HCT116 (cell line): ENCODE measurements around the gene GPN2. TPM values are rescaled to one million over a fixed set of nuclear protein-coding genes. Genes with fewer than 3 reads are reported as not detected.

Experiments
- ATAC-seq: fragments of 200-7000 bp; cut with Tn5 transposase; 2 replicates; pipeline ENCODE4 v1.9.1; 2020; ENCODE audit warnings: mild to moderate bottlenecking, moderate library complexity
- BruUV-seq: library from RNA; stranded (reverse); fragments of 400-500 nt; replicated peaks from 2 replicates; lab custom pipeline; 2021; lab: Mats Ljungman, UMichigan
- CTCF ChIA-PET: fragments of 300-600 bp; sonication (Branson Sonifier 250); formaldehyde crosslinking; loops from one replicate; lab custom pipeline; 2021; ENCODE audit warnings: antibody characterized with exemption; lab: Charles Lee
- POLR2A ChIA-PET: fragments of 300-600, 350-600 bp; sonication (Branson Sonifier 250); formaldehyde crosslinking; loops from one replicate; lab custom pipeline; 2021; ENCODE audit warnings: antibody characterized with exemption; lab: Charles Lee
- RAD21 ChIA-PET, 2 experiments: fragments of 300-600 bp; sonication (Branson Sonifier 250); formaldehyde crosslinking; loops; one replicate each; lab custom pipeline; 2023; ENCODE audit warnings: low total read pairs in 2 of 2; ENCODE audit not compliant: uncharacterized antibody in 2 of 2, unreplicated experiment in 2 of 2, low non-redundant PET in 1 of 2; lab: Charles Lee
- DNase-seq: peaks from one replicate; pipeline ENCODE4 v3.0.0-alpha.2; 2010; ENCODE audit warnings: low read depth, low spot score
- H2AFZ ChIP-seq: fragments of 200-600 bp; shearing (Covaris generic), sonication (generic); 2 replicates; pipeline ENCODE4 v1.6.1; 2017; ENCODE audit warnings: low read depth, mixed run types, mixed read lengths, antibody characterized with exemption, low read length; ENCODE audit not compliant: poor library complexity, severe bottlenecking
- H3K27ac ChIP-seq: 2 replicates; pipeline ENCODE4 v1.5.1; 2012; ENCODE audit warnings: low read depth, low read length
- H3K27me3 ChIP-seq: fragments of 200-600 bp; sonication (generic); 2 replicates; pipeline ENCODE4 v1.6.1; 2016; ENCODE audit warnings: mixed run types, low read length, mixed read lengths; ENCODE audit not compliant: insufficient read depth
- H3K36me3 ChIP-seq, 2 experiments: fragments of 200-500 bp in 1 of 2; fragments of 200-600 bp in 1 of 2; sonication (Bioruptor generic) in 1 of 2; sonication (generic) in 1 of 2; 2 replicates each; pipeline versions ENCODE4 v1.5.1 to v1.6.1; 2014 to 2016; ENCODE audit warnings: low read length in 2 of 2, inconsistent platforms in 1 of 2, mixed read lengths in 1 of 2, mixed run types in 1 of 2; ENCODE audit not compliant: insufficient read depth in 2 of 2, control insufficient read depth in 1 of 2
- H3K4me1 ChIP-seq, 2 experiments: fragments of 200-600 bp in 1 of 2; sonication (generic) in 1 of 2; 2 replicates each; pipeline versions ENCODE4 v1.5.1 to v1.6.1; 2012 to 2017; ENCODE audit warnings: low read length in 2 of 2, inconsistent platforms in 1 of 2, mild to moderate bottlenecking in 1 of 2, mixed read lengths in 1 of 2, mixed run types in 1 of 2, moderate library complexity in 1 of 2; ENCODE audit not compliant: insufficient read depth in 2 of 2, control insufficient read depth in 1 of 2
- H3K4me2 ChIP-seq: fragments of 200-600 bp; sonication (generic); 2 replicates; pipeline ENCODE4 v1.6.1; 2017; ENCODE audit warnings: mixed run types, low read length, mixed read lengths
- H3K4me3 ChIP-seq, 2 experiments: fragments of 200-600 bp in 1 of 2; sonication (generic) in 1 of 2; replicated peaks in 1 of 2; 2 replicates each; pipeline ENCODE4 v1.5.1; 2011 to 2016; ENCODE audit warnings: low read length in 2 of 2, control low read depth in 1 of 2, low read depth in 1 of 2, mild to moderate bottlenecking in 1 of 2, mixed read lengths in 1 of 2, mixed run types in 1 of 2
- H3K79me2 ChIP-seq: fragments of 200-600 bp; sonication (generic); 2 replicates; pipeline ENCODE4 v1.6.1; 2017; ENCODE audit warnings: mild to moderate bottlenecking, mixed run types, low read length, moderate library complexity, mixed read lengths; ENCODE audit not compliant: insufficient read depth
- H3K9ac ChIP-seq: fragments of 200-600 bp; sonication (generic); 2 replicates; pipeline ENCODE4 v1.6.1; 2016; ENCODE audit warnings: low read length, mixed read lengths
- H3K9me2 ChIP-seq: fragments of 200-600 bp; sonication (generic), shearing (Covaris generic); 2 replicates; pipeline ENCODE4 v1.6.1; 2017; ENCODE audit warnings: mixed run types, mild to moderate bottlenecking, moderate library complexity; ENCODE audit not compliant: insufficient read depth
- H3K9me3 ChIP-seq, 2 experiments: fragments of 200-500 bp in 1 of 2; fragments of 200-600 bp in 1 of 2; sonication (Bioruptor generic) in 1 of 2; sonication (generic) in 1 of 2; 2 replicates each; pipeline ENCODE4 v1.6.1; 2014 to 2017; ENCODE audit warnings: low read length in 2 of 2, mixed read lengths in 2 of 2, inconsistent platforms in 1 of 2, low read depth in 1 of 2, mild to moderate bottlenecking in 1 of 2, mixed run types in 1 of 2, moderate library complexity in 1 of 2; ENCODE audit not compliant: control insufficient read depth in 1 of 2, insufficient read depth in 1 of 2
- H4K20me1 ChIP-seq: fragments of 200-600 bp; sonication (generic), shearing (Covaris generic); 2 replicates; pipeline ENCODE4 v1.6.1; 2017; ENCODE audit warnings: mixed run types, mild to moderate bottlenecking, moderate library complexity; ENCODE audit not compliant: insufficient read depth
- CBX3 ChIP-seq: IDR thresholded peaks from 2 replicates; pipeline ENCODE4 v1.6.1; 2012; ENCODE audit warnings: low read depth
- EGR1 ChIP-seq: IDR thresholded peaks from 2 replicates; pipeline ENCODE4 v1.6.1; 2012; ENCODE audit warnings: low read depth
- ELF1 ChIP-seq: IDR thresholded peaks from 2 replicates; pipeline ENCODE4 v1.6.1; 2012; ENCODE audit warnings: low read depth, borderline replicate concordance
- EZH2phosphoT487 ChIP-seq: fragments of 200-600 bp; IDR thresholded peaks from 2 replicates; pipeline ENCODE4 v1.6.1; 2018; ENCODE audit warnings: antibody characterized with exemption, borderline replicate concordance
- FOSL1 ChIP-seq: IDR thresholded peaks from 2 replicates; pipeline ENCODE4 v1.6.1; 2012; ENCODE audit warnings: low read depth
- JUND ChIP-seq: IDR thresholded peaks from 2 replicates; pipeline ENCODE4 v1.6.1; 2012
- POLR2A ChIP-seq: IDR thresholded peaks from 2 replicates; pipeline ENCODE4 v1.7.0; 2011; ENCODE audit warnings: borderline replicate concordance; ENCODE audit not compliant: insufficient read depth, insufficient read length; ENCODE audit errors: extremely low read depth
- RAD21 ChIP-seq: IDR thresholded peaks from 2 replicates; pipeline ENCODE4 v1.6.1; 2012; ENCODE audit warnings: low read depth, mild to moderate bottlenecking
- REST ChIP-seq: IDR thresholded peaks from 2 replicates; pipeline ENCODE4 v1.6.1; 2012; ENCODE audit warnings: low read depth
- SRF ChIP-seq: IDR thresholded peaks from 2 replicates; pipeline ENCODE4 v1.6.1; 2012; ENCODE audit warnings: low read depth
- TCF7L2 ChIP-seq: IDR thresholded peaks from 2 replicates; pipeline ENCODE4 v1.7.0; 2011; ENCODE audit warnings: borderline replicate concordance, inconsistent platforms; ENCODE audit not compliant: insufficient read depth, insufficient read length; ENCODE audit errors: extremely low read depth
- YY1 ChIP-seq: IDR thresholded peaks from 2 replicates; pipeline ENCODE4 v1.6.1; 2011; ENCODE audit warnings: low read length, low read depth, moderate library complexity, mild to moderate bottlenecking; ENCODE audit not compliant: insufficient replicate concordance; ENCODE audit errors: extremely low read depth
- ZBTB33 ChIP-seq: IDR thresholded peaks from 2 replicates; pipeline ENCODE4 v1.6.1; 2011; ENCODE audit warnings: mild to moderate bottlenecking, low read length, moderate library complexity; ENCODE audit not compliant: insufficient replicate concordance; ENCODE audit errors: extremely low read depth
- ZFX ChIP-seq: fragments of 450-650 bp; IDR thresholded peaks from 2 replicates; pipeline ENCODE4 v1.6.1; 2017
- intact Hi-C: fragments of 100-400 bp; cut with micrococcal nuclease; formaldehyde crosslinking; loops from 2 replicates; pipeline ENCODE4 v1.10.0; 2022
- total RNA-seq: library from RNA; stranded (reverse); gene quantifications from one replicate; pipeline ENCODE4 v1.2.1, GENCODE V29; 2021; ENCODE audit not compliant: unreplicated experiment

GPN2 gene
- total RNA-seq, 1 experiment from 2014 or later, result 37.2 TPM

GRCh38 chr1:26890467-26890796 lies 349 bp upstream of the GPN2 start:
- H2AFZ ChIP-seq, result no peak overlapping the region
- RAD21 ChIA-PET, result interaction anchor here in 1 of 2 experiments (0.8 kb wide), 1 partner anchor 9 kb away, joined by 3 read pairs; no protein-coding TSS in a partner anchor
- H3K27ac ChIP-seq, result peak overlapping the region; percentile 86
- H4K20me1 ChIP-seq, result peaks cover 2% of the 10 kb centered on the region; the same call in 1 of the 2 replicates
- ATAC-seq, result peak; percentile 43
- peaks cover 43% of the 10 kb centered on the region for H3K79me2 ChIP-seq
- POLR2A ChIA-PET, result interaction anchor here (0.9 to 2.3 kb wide), 8 partner anchors 8 to 101 kb away, joined by 3 to 17 read pairs (median 4); partner anchors contain the start of gene GPATCH3
- DNase-seq, result no peak
- no peaks in the 10 kb centered on the region for H3K9me3 ChIP-seq
- H3K9me2 ChIP-seq, result no peaks in the 10 kb centered on the region
- intact Hi-C loops, result no loop called here
- CTCF ChIA-PET, result interaction anchor here (0.6 to 1.5 kb wide), 5 partner anchors 10 to 351 kb away, joined by 3 to 6 read pairs (median 3); partner anchors contain the start of gene GPATCH3
- TF ChIP-seq ZFX (no peak), POLR2A (peak; percentile 9), EGR1 (no peak)
- BruUV-seq, result TSS peak; percentile 90
- peak overlapping the region; percentile 81 to 93 for H3K4me3 ChIP-seq
- H3K4me1 ChIP-seq, result peaks cover 4 to 19% of the 10 kb centered on the region in 2 experiments; a peak in 3 of 4 replicates
- peak overlapping the region; percentile 99 for H3K4me2 ChIP-seq
- H3K36me3 ChIP-seq, result peaks cover 14 to 46% of the 10 kb centered on the region in 2 experiments; a peak in 3 of 4 replicates
- H3K27me3 ChIP-seq, result no peaks in the 10 kb centered on the region
- H3K9ac ChIP-seq, result peak overlapping the region; percentile 84

GRCh38 chr1:26888231-26888630 lies 1.9 kb downstream of the GPN2 start:
- H3K36me3 ChIP-seq, result peaks cover 34 to 52% of the 10 kb centered on the region in 2 experiments
- no TSS peak for BruUV-seq
- DNase-seq (no peak), ATAC-seq (no peak)
- peaks cover 2% of the 10 kb centered on the region; the same call in 1 of the 2 replicates for H4K20me1 ChIP-seq
- H3K4me3 ChIP-seq, result no peak overlapping the region
- H3K9me2 ChIP-seq, result no peaks in the 10 kb centered on the region
- no peak overlapping the region for H3K27ac ChIP-seq
- H3K4me2 ChIP-seq, result no peak overlapping the region
- intact Hi-C loops, result no loop called here
- peaks cover 4 to 19% of the 10 kb centered on the region in 2 experiments; a peak in 3 of 4 replicates for H3K4me1 ChIP-seq
- no peaks in the 10 kb centered on the region for H3K9me3 ChIP-seq
- RAD21 ChIA-PET, result no interaction called here
- H2AFZ ChIP-seq, result no peak overlapping the region
- POLR2A ChIA-PET, result interaction anchor here (1.5 kb wide), 1 partner anchor 12 kb away, joined by 6 read pairs; the partner anchor contains the start of gene GPATCH3
- CTCF ChIA-PET, result interaction anchor here (0.7 to 1.1 kb wide), 2 partner anchors 9 to 286 kb away, joined by 3 read pairs; no protein-coding TSS in a partner anchor
- no peaks in the 10 kb centered on the region for H3K27me3 ChIP-seq
- peaks cover 43% of the 10 kb centered on the region for H3K79me2 ChIP-seq
- H3K9ac ChIP-seq, result no peak overlapping the region
- TF ChIP-seq YY1 (no peak), ZBTB33 (no peak), ZFX (no peak), REST (no peak), EZH2phosphoT487 (no peak), CBX3 (no peak), FOSL1 (no peak), EGR1 (no peak), SRF (no peak), POLR2A (no peak), JUND (no peak), TCF7L2 (no peak), ELF1 (no peak), RAD21 (no peak)
